HL-60 (cell line): ENCODE measurements around the gene N4BP2L2.

Experiments
- POLR2AphosphoS5 ChIP-seq: IDR thresholded peaks from 2 replicates; pipeline ENCODE4 v1.6.1; 2012; ENCODE audit warnings: low read depth
- REST ChIP-seq: IDR thresholded peaks from 2 replicates; pipeline ENCODE4 v1.6.1; 2012; ENCODE audit warnings: low read depth; ENCODE audit not compliant: insufficient replicate concordance
- TF ChIP-seq, protein P1 (sequence below): IDR thresholded peaks from one replicate; pipeline ENCODE4 v1.5.1; 2011; ENCODE audit warnings: low read length, control low read depth, inconsistent platforms; ENCODE audit not compliant: insufficient read depth

- TF ChIP-seq, protein P1, sequence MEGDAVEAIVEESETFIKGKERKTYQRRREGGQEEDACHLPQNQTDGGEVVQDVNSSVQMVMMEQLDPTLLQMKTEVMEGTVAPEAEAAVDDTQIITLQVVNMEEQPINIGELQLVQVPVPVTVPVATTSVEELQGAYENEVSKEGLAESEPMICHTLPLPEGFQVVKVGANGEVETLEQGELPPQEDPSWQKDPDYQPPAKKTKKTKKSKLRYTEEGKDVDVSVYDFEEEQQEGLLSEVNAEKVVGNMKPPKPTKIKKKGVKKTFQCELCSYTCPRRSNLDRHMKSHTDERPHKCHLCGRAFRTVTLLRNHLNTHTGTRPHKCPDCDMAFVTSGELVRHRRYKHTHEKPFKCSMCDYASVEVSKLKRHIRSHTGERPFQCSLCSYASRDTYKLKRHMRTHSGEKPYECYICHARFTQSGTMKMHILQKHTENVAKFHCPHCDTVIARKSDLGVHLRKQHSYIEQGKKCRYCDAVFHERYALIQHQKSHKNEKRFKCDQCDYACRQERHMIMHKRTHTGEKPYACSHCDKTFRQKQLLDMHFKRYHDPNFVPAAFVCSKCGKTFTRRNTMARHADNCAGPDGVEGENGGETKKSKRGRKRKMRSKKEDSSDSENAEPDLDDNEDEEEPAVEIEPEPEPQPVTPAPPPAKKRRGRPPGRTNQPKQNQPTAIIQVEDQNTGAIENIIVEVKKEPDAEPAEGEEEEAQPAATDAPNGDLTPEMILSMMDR: no peak
- TF ChIP-seq REST (no peak), POLR2AphosphoS5 (no peak)
Measured at GRCh38 chr13:32446220-32446619, 92.4 kb downstream of the N4BP2L2 start.
